Fibroblast of mammary gland (primary cell): Measurements from ENCODE around the gene TXNL4A.

Experiments used
- DNase-seq: peaks from one replicate; pipeline ENCODE4 v3.0.0-alpha.2; 2010; ENCODE audit warnings: low read depth
- H3K4me3 ChIP-seq: 2 replicates; pipeline ENCODE4 v1.5.1; 2011; ENCODE audit warnings: low read depth, mild to moderate bottlenecking, low read length, moderate library complexity; ENCODE audit not compliant: control insufficient read depth
- TF ChIP-seq, protein P1 (sequence below): conservative IDR thresholded peaks from 2 replicates; pipeline ENCODE4 v1.5.1; 2011; ENCODE audit warnings: low read depth, low read length, inconsistent platforms; ENCODE audit not compliant: control insufficient read depth, insufficient read depth

TXNL4A gene

DNA sequence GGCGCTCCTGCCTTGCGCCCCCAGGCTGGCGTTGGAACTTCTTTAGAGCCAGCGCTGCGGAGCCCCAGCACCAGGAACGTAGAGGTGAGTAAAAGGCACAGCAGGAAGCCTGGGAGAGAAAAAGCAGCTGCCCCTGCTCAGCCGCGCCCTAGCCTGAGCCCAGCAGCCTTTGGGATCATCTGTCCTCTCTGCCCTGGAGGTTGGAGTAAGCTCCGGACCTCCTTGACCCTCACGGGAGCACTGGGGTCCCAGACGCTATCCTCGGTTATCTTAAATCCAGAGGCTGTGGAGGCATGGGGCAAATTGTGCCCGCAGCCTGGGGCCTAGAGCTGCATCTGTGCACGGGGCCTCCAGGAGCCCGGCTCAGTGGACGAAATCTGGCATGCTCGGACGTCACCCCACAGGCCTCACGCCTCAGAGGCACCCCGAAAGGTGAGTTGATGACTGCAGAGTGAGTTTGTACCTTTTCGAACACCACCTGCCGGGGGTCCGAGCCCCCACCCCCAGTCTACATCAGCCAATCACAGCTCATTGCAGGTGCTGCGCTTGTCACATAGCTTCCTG lies 35.3 kb downstream of the TXNL4A start:
- TF ChIP-seq, protein P1, sequence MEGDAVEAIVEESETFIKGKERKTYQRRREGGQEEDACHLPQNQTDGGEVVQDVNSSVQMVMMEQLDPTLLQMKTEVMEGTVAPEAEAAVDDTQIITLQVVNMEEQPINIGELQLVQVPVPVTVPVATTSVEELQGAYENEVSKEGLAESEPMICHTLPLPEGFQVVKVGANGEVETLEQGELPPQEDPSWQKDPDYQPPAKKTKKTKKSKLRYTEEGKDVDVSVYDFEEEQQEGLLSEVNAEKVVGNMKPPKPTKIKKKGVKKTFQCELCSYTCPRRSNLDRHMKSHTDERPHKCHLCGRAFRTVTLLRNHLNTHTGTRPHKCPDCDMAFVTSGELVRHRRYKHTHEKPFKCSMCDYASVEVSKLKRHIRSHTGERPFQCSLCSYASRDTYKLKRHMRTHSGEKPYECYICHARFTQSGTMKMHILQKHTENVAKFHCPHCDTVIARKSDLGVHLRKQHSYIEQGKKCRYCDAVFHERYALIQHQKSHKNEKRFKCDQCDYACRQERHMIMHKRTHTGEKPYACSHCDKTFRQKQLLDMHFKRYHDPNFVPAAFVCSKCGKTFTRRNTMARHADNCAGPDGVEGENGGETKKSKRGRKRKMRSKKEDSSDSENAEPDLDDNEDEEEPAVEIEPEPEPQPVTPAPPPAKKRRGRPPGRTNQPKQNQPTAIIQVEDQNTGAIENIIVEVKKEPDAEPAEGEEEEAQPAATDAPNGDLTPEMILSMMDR, result no peak
- DNase-seq, result no peak
- H3K4me3 ChIP-seq, result no peak overlapping the region

DNA sequence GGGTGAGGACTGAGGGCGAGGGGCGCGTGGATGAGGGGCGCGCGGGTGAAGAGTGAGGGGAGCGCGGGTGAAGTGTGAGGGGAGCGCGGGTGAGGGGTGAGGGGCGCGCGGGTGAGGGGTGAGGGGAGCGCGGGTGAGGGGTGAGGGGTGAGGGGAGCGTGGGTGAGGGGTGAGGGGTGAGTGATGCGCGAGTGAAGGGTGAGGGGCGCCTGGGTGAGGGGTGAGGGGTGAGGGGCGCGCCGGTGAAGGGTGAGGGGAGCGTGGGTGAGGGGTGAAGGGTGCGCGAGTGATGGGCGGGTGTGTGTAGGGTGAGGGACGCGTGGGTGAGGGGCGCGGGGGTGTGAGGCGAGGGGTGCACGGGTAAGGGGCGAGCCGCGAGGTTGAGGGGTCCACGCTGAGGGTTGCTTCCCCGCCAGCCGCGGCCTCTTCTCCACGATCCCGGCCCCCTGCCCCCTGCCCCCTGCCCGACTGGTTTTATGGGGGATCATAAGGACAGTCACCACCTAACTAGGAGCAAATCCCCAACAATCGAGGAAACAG lies 35.8 kb downstream of the TXNL4A start:
- peak overlapping the region; percentile 56 for H3K4me3 ChIP-seq
- DNase-seq, result no peak
- TF ChIP-seq, protein P1, result no peak

DNA sequence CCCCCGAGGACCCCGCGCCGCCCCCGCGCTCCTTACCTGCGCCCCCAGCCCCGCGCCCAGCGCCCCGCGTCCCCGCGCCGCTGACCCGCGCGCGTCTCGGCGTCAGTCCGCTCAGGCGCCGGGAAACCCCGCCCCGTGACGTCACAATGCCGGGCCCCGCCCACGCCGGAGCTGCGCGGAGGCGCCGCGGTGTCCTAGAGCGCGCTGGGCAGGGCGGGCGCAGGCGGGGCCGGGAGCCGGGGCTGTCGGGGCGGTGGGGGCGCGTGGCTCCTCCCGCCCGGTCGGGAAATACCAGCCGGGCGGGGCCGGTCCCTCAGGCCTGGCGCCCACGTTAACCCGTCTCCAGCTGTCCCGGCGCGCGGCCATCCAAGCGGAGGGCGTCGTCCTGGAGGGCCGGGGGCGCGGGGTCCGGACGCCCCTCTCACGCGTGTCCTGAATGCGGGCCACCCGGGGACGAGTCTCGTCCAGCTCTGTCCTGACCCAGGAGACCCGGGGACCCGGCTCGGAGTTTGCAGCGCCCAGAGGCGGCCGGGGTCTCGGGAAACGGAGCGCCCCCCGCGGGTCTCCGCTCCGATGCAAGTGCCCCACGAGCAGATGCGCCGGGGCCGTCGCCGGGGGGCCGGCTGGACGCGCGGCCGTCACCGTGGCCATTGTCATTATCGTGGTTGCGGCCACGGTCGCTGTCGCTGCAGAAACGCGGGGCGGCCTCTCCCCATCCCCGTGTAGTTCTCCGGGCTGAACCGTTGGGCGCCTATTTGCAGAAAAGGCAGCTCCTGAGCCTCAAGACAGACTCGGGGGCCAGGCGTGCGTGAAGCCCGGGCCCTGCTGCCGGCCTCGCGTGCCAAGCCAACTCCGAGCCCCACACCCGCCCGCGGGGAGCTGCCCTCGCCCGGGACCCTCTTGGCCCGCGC lies 36.6 kb downstream of the TXNL4A start, which contains the start of gene SLC66A2:
SLC66A2 (minus strand) TSS at position 109 of the 911 bp plus-strand sequence. CDS start 727 bp downstream, outside the sequence.
- TF ChIP-seq, protein P1, result no peak
- DNase-seq, result peak; percentile 79

DNA sequence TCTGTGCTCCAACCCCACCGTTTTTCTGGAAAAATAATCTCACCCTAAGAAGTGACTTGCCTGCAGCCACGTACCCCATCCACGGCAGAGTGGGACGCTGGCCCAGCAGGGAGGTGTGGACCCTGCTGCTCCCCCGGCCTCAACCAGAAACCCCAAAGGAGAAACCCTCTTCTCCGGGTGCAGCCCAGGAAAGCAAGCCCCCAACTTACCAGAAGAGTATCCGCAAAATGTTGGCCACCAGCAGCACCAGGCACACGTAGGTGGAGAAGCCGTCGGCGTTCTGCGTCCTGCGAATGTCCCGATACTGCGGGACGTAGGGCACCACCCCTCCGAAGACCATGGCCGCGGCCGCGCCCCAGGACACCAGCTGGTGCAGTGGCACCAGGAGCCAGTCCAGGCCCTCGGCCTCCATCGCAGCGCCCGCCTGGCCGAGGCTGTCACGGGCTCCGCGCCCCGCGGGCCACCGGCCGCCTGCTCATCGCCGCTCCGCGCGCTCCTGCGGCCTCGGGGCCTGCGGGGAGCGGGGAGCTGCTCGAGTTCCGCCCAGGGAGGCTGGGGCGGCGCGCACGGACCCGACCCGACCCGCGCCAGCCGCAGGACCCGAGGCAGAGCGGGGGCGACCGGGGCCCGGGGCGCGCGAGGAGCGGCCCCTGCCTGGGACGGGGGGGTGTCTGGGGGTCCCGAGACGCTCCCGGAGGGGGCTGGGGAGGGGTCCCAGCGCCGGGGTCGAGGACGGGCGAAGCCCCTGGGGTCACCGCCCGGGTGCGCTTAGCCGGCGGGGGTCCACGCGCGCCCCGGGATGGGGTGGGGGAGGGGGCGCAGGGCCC lies 37.6 kb downstream of the TXNL4A start:
- peak overlapping the region; percentile 62 for H3K4me3 ChIP-seq
- peak; percentile 12 for DNase-seq
- TF ChIP-seq, protein P1, result no peak

More for the DNA sequence above, 36.6 kb downstream of the TXNL4A start, which contains the start of gene SLC66A2:
- peak within 1 kb of the TSS; percentile 62 for H3K4me3 ChIP-seq

DNA sequence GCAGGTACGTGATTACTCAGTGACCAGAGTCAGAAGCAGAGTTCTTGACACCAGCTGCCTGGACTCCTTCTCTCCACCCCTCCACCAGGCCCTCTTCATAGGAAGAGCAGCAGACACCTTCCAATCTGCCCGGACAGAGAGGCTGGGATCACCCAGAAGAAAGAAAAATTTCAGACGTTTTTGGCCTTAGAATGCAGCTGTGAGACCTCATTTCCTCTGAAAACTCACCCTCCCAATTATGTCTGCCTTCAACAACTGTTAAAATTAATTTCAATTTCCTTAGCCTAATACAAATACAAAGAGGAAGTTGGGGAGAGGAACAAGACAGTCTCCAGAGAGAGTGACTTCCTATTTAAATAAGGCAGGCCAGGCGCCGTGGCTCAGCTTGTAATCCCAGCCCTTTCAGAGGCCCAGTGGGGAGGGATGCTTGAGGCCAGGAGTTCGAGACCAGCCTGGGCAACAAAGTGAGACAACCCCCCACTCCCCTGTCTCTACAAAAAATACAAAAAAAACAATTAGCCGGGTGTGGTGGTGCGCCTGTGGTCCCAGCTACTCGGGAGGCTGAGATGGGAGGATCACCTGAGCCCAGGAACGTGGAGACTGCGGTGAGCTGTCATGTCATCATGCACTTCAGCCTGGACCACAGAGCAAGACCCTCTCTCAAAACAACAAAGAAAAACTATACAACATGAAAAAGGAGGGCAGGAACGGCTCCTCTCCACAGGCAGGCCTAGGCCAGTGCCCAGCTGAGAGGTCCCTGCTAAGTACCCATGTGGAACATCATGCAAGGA lies 38.5 kb downstream of the TXNL4A start:
- no peak for DNase-seq
- TF ChIP-seq, protein P1, result no peak
- peak overlapping the region; percentile 62 for H3K4me3 ChIP-seq
